HG03045 (cell line): ENCODE measurements around the gene BEND3.
"Not testable (repeated sequence)": the region's sequence is repeated elsewhere in the genome, so short reads cannot be mapped to it uniquely, and the experiment has no call there.

Experiments used
- ATAC-seq: cut with Tn5 transposase; IDR thresholded peaks from one replicate; pipeline ENCODE4 v1.9.1; 2021; ENCODE audit warnings: mild to moderate bottlenecking, moderate library complexity; ENCODE audit not compliant: unreplicated experiment

BEND3 gene

GRCh38 chr6:107114926-107115694 lies at the start of gene BEND3:
TSS of gene BEND3 (minus strand) at chr6:107115515. CDS start at chr6:107099285, 16,230 bp downstream.
- ATAC-seq = peak; percentile 39

GRCh38 chr6:107164299-107164698 lies 49.0 kb upstream of the BEND3 start:
- ATAC-seq = not testable (repeated sequence)

GRCh38 chr6:107161521-107161920 lies 46.2 kb upstream of the BEND3 start:
- no peak for ATAC-seq

- ATAC-seq = no peak
These were observed 41.3 kb upstream of the BEND3 start for GRCh38 chr6:107156617-107157016.

GRCh38 chr6:107154801-107155160 lies 39.5 kb upstream of the BEND3 start:
- no peak for ATAC-seq

- no peak for ATAC-seq
These were observed 39.0 kb upstream of the BEND3 start for GRCh38 chr6:107154131-107154800.

GRCh38 chr6:107152638-107153430 lies 37.5 kb upstream of the BEND3 start:
- no peak for ATAC-seq

GRCh38 chr6:107144666-107145065 lies 29.4 kb upstream of the BEND3 start:
- ATAC-seq = no peak

- ATAC-seq = no peak
These were observed 28.7 kb upstream of the BEND3 start for GRCh38 chr6:107144014-107144413.

- ATAC-seq = no peak
These were observed 25.3 kb upstream of the BEND3 start for GRCh38 chr6:107140581-107140980.

- not testable (repeated sequence) for ATAC-seq
These were observed 21.0 kb upstream of the BEND3 start for GRCh38 chr6:107136324-107136723.

- not testable (repeated sequence) for ATAC-seq
These were observed 19.8 kb upstream of the BEND3 start for GRCh38 chr6:107135048-107135680.

- ATAC-seq = no peak
These were observed 17.1 kb upstream of the BEND3 start for GRCh38 chr6:107132330-107132954.

GRCh38 chr6:107129370-107129925 lies 14.1 kb upstream of the BEND3 start:
- ATAC-seq = no peak

GRCh38 chr6:107128577-107128976 lies 13.3 kb upstream of the BEND3 start:
- ATAC-seq = no peak

GRCh38 chr6:107128175-107128574 lies 12.9 kb upstream of the BEND3 start:
- ATAC-seq = no peak

- ATAC-seq = no peak
These were observed 10.5 kb upstream of the BEND3 start for GRCh38 chr6:107125771-107126170.

GRCh38 chr6:107124934-107125348 lies 9.6 kb upstream of the BEND3 start:
- ATAC-seq = peak; percentile 81

GRCh38 chr6:107123501-107123900 lies 8.2 kb upstream of the BEND3 start:
- no peak for ATAC-seq

GRCh38 chr6:107122748-107123147 lies 7.4 kb upstream of the BEND3 start:
- no peak for ATAC-seq
